ENCODE data around the gene PLEKHG2.

GRCh38 chr19:39390751-39391437 lies 21.6 kb upstream of the PLEKHG2 start, which contains the start of the genes MED29 and PAF1:
- TF ChIP-seq POLR2AphosphoS5 (IDR thresholded peaks at IDR 0.05): peak; percentile 99 to 100 (median 99)
- peak in 5 of 11 experiments; percentile 8 to 36 (median 12) for TF ChIP-seq CTCF (IDR thresholded peaks at IDR 0.05 in 8 of 11, conservative IDR thresholded peaks at IDR 0.05 in 3 of 11)

Measured in spleen (tissue), 7 donors.